NB4 (cell line): ENCODE results near the gene NEB.
"Not testable (repeated sequence)": the region's sequence is repeated elsewhere in the genome, so short reads cannot be mapped to it uniquely, and the experiment has no call there.

Source experiments
- DNase-seq: peaks from one replicate; pipeline ENCODE4 v3.0.0; 2010; ENCODE audit warnings: low read depth
- H3K4me3 ChIP-seq: one replicate; pipeline ENCODE4 v1.5.1; 2011; ENCODE audit warnings: mild to moderate bottlenecking, low read depth, low read length, moderate library complexity
- MYC ChIP-seq: IDR thresholded peaks from 2 replicates; pipeline ENCODE4 v1.6.1; 2011; ENCODE audit warnings: low read depth, low read length
- POLR2A ChIP-seq: IDR thresholded peaks from 2 replicates; pipeline ENCODE4 v1.6.1; 2011; ENCODE audit warnings: mild to moderate bottlenecking; ENCODE audit not compliant: insufficient read length; ENCODE audit errors: extremely low read depth
- TF ChIP-seq, protein P1 (sequence below): IDR thresholded peaks from 2 replicates; pipeline ENCODE4 v1.6.1; 2011; ENCODE audit warnings: low read depth, low read length
- TF ChIP-seq, protein P2 (sequence below): IDR thresholded peaks from one replicate; pipeline ENCODE4 v1.5.1; 2012; ENCODE audit warnings: low read depth, low read length

Gene NEB

DNA sequence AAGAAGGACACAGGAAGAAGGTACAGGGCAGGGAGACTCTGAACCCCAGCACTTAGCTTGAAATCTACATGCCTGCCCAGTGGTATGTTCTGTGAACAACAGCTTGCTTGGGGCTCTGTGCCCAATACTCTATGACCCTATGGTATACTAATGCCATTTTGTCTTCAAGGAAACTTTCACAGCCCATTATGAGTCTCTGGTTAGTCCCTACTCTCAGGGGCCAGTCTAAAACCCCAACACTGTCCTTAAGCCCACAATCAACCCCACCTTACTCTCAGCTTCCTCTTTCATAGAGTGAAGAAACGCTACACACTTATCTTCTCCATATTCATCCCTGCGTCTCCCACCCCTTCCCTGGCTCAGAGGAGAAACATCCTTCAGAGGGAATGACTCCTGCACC is 16.0 kb downstream of the NEB start:
- H3K4me3 ChIP-seq, result no peak overlapping the region
- TF ChIP-seq, protein P1, sequence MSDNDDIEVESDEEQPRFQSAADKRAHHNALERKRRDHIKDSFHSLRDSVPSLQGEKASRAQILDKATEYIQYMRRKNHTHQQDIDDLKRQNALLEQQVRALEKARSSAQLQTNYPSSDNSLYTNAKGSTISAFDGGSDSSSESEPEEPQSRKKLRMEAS, result no peak
- TF ChIP-seq MYC, result no peak
- TF ChIP-seq POLR2A, result no peak
- TF ChIP-seq, protein P2, sequence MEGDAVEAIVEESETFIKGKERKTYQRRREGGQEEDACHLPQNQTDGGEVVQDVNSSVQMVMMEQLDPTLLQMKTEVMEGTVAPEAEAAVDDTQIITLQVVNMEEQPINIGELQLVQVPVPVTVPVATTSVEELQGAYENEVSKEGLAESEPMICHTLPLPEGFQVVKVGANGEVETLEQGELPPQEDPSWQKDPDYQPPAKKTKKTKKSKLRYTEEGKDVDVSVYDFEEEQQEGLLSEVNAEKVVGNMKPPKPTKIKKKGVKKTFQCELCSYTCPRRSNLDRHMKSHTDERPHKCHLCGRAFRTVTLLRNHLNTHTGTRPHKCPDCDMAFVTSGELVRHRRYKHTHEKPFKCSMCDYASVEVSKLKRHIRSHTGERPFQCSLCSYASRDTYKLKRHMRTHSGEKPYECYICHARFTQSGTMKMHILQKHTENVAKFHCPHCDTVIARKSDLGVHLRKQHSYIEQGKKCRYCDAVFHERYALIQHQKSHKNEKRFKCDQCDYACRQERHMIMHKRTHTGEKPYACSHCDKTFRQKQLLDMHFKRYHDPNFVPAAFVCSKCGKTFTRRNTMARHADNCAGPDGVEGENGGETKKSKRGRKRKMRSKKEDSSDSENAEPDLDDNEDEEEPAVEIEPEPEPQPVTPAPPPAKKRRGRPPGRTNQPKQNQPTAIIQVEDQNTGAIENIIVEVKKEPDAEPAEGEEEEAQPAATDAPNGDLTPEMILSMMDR, result no peak
- DNase-seq, result no peak

DNA sequence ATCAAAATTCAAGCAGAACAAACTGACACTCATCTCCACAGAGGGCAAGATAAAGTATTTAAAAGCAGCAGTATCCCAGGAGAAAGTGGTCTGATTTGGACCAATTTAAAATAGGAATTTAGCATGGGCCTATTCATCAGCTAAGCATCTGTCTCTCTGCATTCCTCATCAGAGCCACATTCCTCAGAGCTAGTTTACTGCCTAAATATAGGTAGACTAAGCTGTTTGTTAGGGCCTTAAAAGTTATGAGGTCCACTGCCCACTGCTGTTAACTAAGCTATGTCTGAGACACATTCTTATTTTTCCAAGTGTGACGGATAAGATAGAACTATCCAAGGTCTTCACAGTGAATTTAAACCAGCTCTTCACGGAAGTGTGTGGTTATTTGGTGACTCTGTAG is 17.6 kb downstream of the NEB start:
- DNase-seq, result no peak

DNA sequence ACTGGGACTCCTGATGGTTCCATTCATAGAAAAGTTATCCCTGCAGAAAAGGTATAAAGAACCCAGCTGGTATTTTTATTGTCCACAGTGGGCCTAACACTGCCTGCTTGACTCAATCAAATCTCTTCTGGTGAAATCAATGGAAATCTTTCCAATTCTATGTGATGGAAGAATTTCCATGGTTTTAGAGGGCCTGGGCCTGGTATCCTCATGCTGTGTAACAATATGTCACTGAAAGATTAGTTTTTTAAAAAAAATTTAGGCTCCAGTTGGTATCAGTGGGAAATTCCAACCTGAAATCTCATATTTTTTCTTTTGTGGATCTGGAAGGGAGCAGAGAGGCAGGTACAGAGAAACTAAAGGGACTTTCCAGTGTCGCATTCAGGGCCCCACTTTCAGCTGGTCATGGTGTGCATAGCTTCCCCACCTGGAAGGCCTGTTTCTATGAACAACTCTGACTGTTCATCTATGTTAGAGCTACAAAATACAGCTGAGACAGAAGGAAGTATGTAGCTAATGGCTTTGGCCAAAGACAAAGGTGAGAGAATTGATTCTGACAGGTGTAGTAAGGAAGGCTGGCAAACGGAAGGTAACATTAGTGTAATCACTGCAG is 20.9 kb downstream of the NEB start:
- no peak for DNase-seq
- no peak overlapping the region for H3K4me3 ChIP-seq
- TF ChIP-seq, protein P1, result no peak
- TF ChIP-seq, protein P2, result no peak
- no peak for TF ChIP-seq POLR2A
- no peak for TF ChIP-seq MYC

More for the DNA sequence above, 17.6 kb downstream of the NEB start:
- TF ChIP-seq, protein P2, result no peak
- H3K4me3 ChIP-seq, result no peak overlapping the region

DNA sequence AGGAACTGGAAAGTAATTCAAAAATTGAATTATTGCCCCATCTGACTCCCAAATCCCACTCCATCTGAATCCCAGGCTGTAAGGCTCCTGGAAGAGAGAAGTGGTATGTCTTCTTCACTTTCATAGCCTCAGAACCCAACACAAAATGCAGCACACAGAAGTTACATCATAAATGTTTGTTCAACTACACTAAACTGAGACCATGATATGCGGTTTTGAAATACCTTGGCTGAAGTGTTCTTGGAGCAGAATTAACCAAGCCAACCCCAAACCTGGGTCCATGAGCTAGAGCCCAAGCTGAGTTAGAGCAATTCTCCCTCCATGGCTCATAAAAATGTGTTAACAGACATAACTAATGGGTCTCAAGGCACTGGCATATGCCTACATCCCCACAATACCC is 23.3 kb downstream of the NEB start:
- H3K4me3 ChIP-seq, result no peak overlapping the region
- no peak for DNase-seq
- TF ChIP-seq, protein P1, result no peak
- no peak for TF ChIP-seq MYC

DNA sequence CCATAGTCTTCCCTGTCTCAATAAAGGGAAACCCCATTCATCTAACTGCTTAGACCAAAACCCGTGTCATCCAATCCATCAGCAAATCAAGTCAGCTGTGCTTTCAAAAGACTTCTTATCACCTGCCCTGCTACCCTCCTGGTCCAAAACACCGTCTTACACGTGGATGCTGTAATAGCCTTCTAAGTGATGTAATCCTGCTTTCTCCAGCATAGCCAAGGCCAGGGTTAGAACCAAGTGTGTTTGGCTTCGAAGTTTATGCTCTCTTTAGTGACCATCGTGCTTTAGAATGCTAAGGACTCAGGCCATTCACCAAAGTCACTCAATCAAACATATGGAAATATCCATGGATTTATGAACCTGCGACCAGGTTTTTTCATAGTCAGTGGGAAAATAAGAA is 25.5 kb downstream of the NEB start:
- TF ChIP-seq, protein P2, result no peak
- TF ChIP-seq, protein P1, result no peak
- TF ChIP-seq MYC, result no peak
- TF ChIP-seq POLR2A, result no peak
- no peak overlapping the region for H3K4me3 ChIP-seq

DNA sequence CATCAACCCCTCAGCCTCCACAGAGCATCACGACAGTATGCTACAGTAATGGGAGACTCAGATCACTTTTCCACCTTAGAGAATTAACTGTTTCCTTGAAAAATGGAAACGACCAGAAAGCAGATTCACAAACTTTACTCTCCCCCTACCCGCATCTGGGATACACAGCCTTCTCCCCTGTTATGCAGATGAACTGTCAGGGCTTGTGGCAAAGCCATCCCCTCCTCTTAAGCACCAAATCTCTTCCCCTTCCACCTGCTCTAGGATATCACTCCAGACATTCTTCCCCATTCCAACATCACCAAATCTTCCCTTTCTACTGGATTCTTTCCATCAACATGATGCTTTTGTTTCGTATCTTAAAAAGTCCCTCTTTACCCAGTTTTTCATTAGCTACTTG is 26.4 kb downstream of the NEB start:
- TF ChIP-seq, protein P2, result no peak
- no peak for TF ChIP-seq POLR2A
- TF ChIP-seq, protein P1, result no peak
- TF ChIP-seq MYC, result no peak

More for the DNA sequence above, 25.5 kb downstream of the NEB start:
- DNase-seq, result no peak

DNA sequence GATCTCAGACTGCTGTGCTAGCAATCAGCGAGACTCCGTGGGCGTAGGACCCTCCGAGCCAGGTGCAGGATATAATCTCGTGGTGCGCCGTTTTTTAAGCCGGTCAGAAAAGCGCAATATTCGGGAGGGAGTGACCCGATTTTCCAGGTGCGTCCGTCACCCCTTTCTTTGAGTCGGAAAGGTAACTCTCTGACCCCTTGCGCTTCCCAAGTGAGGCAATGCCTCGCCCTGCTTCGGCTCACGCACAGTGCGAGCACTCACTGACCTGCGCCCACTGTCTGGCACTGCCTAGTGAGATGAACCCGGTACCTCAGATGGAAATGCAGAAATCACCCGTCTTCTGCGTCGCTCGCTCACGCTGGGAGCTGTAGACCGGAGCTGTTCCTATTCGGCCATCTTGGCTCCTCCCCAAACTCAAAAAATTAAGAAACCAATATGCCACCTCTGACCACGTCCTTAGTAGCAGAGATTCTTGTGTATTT is 29.8 kb downstream of the NEB start:
- DNase-seq, H3K4me3 ChIP-seq: not testable (repeated sequence)

More for the DNA sequence above, 26.4 kb downstream of the NEB start:
- no peak overlapping the region for H3K4me3 ChIP-seq
- no peak for DNase-seq

DNA sequence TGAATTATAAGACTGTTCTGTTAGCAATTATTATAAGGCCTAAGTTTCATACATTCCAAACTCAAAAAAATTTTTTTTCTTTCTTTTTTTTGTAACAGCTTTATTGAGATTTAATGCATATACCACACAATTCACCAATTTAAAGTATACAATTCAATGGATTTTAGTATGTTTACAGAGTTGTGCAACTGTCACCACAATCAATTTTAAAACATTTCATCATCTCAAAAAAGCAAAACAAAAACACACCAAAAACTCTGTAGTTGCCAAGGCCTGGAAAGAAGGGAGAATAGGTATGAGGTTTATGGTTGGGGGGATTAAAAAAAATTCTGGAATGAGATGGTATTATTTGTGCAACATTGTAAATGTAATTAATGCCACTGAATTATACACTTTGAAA is 36.1 kb downstream of the NEB start:
- H3K4me3 ChIP-seq, DNase-seq: not testable (repeated sequence)
